Smooth muscle cell (in vitro differentiated cells): ENCODE measurements around the gene KCNJ8. TPM values are rescaled to one million over a fixed set of nuclear protein-coding genes. Genes with fewer than 3 reads are reported as not detected.

Experiments
- DNase-seq: peaks from one replicate; lab custom pipeline; 2025; ENCODE audit not compliant: unreplicated experiment; lab: John Stamatoyannopoulos, UW
- H2AFZ ChIP-seq: fragments of 200-600 bp; sonication (generic); 2 replicates; pipeline ENCODE4 v1.6.0; 2016; ENCODE audit warnings: antibody characterized with exemption, low read depth, mild to moderate bottlenecking
- H3F3A ChIP-seq: fragments of 200-600 bp; sonication (generic); 2 replicates; pipeline ENCODE4 v1.6.0; 2017; ENCODE audit warnings: antibody characterized with exemption, low read depth
- H3K27ac ChIP-seq: fragments of 200-600 bp; sonication (generic); 2 replicates; pipeline ENCODE4 v1.5.1; 2016; ENCODE audit warnings: low read depth, mild to moderate bottlenecking
- H3K27me3 ChIP-seq: fragments of 200-600 bp; sonication (generic); 2 replicates; pipeline ENCODE4 v1.6.1; 2016; ENCODE audit warnings: low read depth, mild to moderate bottlenecking
- H3K36me3 ChIP-seq: fragments of 200-600 bp; sonication (generic); 2 replicates; pipeline ENCODE4 v1.5.1; 2016; ENCODE audit warnings: low read depth
- H3K4me1 ChIP-seq: fragments of 200-600 bp; sonication (generic); 2 replicates; pipeline ENCODE4 v1.5.1; 2016; ENCODE audit warnings: low read depth
- H3K4me2 ChIP-seq: fragments of 200-600 bp; sonication (generic); 2 replicates; pipeline ENCODE4 v1.6.0; 2016; ENCODE audit warnings: mild to moderate bottlenecking
- H3K4me3 ChIP-seq: fragments of 200-600 bp; sonication (generic); 2 replicates; pipeline ENCODE4 v1.5.1; 2016; ENCODE audit warnings: mild to moderate bottlenecking
- H3K79me2 ChIP-seq: fragments of 200-600 bp; sonication (generic); 2 replicates; pipeline ENCODE4 v1.6.0; 2016; ENCODE audit warnings: low read depth, mild to moderate bottlenecking
- H3K9ac ChIP-seq: fragments of 200-600 bp; sonication (generic); 2 replicates; pipeline ENCODE4 v1.6.0; 2016; ENCODE audit warnings: low read depth
- H3K9me3 ChIP-seq: fragments of 200-600 bp; sonication (generic); replicated peaks from 2 replicates; pipeline ENCODE4 v1.5.1; 2016; ENCODE audit warnings: low read depth
- H4K20me1 ChIP-seq: fragments of 200-600 bp; sonication (generic); 2 replicates; pipeline ENCODE4 v1.6.0; 2016; ENCODE audit warnings: low read depth
- WGBS: methylation state at CpG from one replicate; pipeline ENCODE4 v1.1.7; 2016; ENCODE audit warnings: low lambda C conversion rate; 5-methylcytosine and 5-hydroxymethylcytosine counted together
- polyA plus RNA-seq: library from polyadenylated mRNA; unstranded; fragments of >200 nt; fragmentation: Nextera tagmentation; extraction: Ambion mirVana; gene quantifications from 2 replicates; pipeline ENCODE4 v1.2.1, GENCODE V29; 2016
- total RNA-seq: library from RNA; depleted of rRNA; stranded (reverse); fragments of >200 nt; gene quantifications from 2 replicates; pipeline ENCODE4 v1.2.3, GENCODE V29; 2014
- TF ChIP-seq, protein P1 (sequence below): fragments of 200-600 bp; sonication (generic); IDR thresholded peaks from 2 replicates; pipeline ENCODE4 v1.5.1; 2017; ENCODE audit warnings: borderline replicate concordance, mild to moderate bottlenecking, antibody characterized with exemption; ENCODE audit not compliant: insufficient read depth, poor library complexity, severe bottlenecking

Gene KCNJ8
- total and polyA plus RNA-seq, 2 experiments from 2014 or later: not detected

DNA sequence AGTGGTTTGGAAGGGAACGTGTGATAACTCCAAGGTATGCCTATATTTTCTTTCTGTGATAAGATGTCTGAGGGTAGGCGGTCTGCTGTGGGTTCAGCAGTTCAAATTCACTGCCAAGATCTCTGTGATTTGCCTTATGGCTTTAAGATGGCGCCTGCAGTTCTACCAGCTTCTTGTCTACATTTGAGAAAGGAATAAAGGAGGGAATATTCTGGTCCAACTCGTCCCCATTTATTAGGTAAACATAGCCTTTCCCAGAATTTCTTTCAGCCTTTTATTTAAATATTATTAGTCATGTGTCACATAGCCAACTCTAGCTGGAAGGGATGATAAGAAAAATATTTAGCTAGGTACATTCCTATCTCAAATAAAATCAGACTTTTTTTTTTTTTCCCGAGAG is 48.8 kb downstream of the KCNJ8 start:
- H3K36me3 ChIP-seq: no peaks in the 10 kb centered on the region
- H2AFZ ChIP-seq: no peak overlapping the region
- no peaks in the 10 kb centered on the region for H3K79me2 ChIP-seq
- DNase-seq: no peak
- no peaks in the 10 kb centered on the region for H3K4me1 ChIP-seq
- no peaks in the 10 kb centered on the region for H3F3A ChIP-seq
- H3K27me3 ChIP-seq: no peaks in the 10 kb centered on the region
- no peak overlapping the region for H3K4me2 ChIP-seq
- no peaks in the 10 kb centered on the region for H4K20me1 ChIP-seq
- no peaks in the 10 kb centered on the region for H3K9me3 ChIP-seq
- H3K9ac ChIP-seq: no peak overlapping the region
- H3K27ac ChIP-seq: no peak overlapping the region
- TF ChIP-seq, protein P1, sequence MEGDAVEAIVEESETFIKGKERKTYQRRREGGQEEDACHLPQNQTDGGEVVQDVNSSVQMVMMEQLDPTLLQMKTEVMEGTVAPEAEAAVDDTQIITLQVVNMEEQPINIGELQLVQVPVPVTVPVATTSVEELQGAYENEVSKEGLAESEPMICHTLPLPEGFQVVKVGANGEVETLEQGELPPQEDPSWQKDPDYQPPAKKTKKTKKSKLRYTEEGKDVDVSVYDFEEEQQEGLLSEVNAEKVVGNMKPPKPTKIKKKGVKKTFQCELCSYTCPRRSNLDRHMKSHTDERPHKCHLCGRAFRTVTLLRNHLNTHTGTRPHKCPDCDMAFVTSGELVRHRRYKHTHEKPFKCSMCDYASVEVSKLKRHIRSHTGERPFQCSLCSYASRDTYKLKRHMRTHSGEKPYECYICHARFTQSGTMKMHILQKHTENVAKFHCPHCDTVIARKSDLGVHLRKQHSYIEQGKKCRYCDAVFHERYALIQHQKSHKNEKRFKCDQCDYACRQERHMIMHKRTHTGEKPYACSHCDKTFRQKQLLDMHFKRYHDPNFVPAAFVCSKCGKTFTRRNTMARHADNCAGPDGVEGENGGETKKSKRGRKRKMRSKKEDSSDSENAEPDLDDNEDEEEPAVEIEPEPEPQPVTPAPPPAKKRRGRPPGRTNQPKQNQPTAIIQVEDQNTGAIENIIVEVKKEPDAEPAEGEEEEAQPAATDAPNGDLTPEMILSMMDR: no peak
- H3K4me3 ChIP-seq: no peak overlapping the region
- 84% methylated on average over 5 of the region's 5 CpGs for WGBS

DNA sequence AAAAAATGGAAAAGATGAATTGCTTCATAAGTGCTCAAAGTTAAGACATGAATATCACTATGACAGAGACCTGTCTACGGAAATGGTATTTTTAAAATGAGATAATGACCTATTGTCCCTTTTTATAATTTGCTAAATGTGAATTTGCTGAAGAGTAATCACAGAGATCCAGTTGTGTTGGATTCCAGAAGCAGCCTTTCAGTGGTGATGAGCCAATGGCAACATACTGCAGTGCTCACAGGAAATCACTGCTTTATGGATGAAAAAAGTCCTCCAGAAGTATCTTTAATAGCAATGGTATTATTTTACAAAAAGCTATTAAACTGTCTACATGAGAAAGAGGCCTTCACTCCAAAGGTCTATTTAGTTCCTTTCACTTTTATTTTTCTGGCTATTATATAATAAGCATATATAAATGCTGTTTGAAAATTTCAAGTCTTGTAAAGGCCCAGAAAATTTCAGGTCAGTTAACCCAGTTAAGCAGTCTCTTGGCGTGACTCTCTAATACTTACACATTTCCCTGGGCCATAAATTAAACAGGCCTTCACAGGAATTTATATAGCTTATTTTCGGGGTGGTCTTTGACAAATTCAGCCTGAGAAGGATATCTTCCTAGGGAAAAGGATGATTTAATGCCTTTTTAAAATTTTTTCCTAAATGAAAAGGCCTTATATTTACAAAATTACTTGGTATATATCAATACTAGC is 55.4 kb downstream of the KCNJ8 start:
- no peak overlapping the region for H3K27ac ChIP-seq
- TF ChIP-seq, protein P1: no peak
- H3F3A ChIP-seq: no peaks in the 10 kb centered on the region
- no peak overlapping the region for H3K4me3 ChIP-seq
- no peak for DNase-seq
- H3K27me3 ChIP-seq: no peaks in the 10 kb centered on the region
- no peaks in the 10 kb centered on the region for H3K4me1 ChIP-seq
- no peak overlapping the region for H3K9ac ChIP-seq
- H3K36me3 ChIP-seq: no peaks in the 10 kb centered on the region
- no peaks in the 10 kb centered on the region for H3K79me2 ChIP-seq
- 80% methylated on average over 3 of the region's 3 CpGs for WGBS
- H3K4me2 ChIP-seq: no peak overlapping the region
- H2AFZ ChIP-seq: no peak overlapping the region
- no peaks in the 10 kb centered on the region for H4K20me1 ChIP-seq
- H3K9me3 ChIP-seq: no peaks in the 10 kb centered on the region

DNA sequence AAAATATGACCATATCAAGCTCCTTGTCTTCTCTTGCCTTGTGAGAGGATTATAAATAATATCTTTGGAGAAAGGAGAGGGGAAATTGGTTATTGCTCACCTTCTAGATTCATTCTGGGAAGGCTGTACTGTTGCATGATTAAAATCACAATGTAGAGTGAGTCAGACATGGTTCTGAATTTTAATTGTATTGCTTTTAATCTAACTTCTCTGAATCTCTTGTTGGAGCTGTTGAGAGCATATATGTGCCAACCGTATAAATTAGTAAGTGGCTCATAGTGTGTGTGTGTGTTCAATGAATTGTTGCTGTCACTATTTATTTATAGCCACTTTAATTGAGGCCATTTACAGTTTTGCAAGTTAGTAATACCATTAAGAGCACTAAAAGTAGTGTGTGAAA is 56.1 kb downstream of the KCNJ8 start:
- H3K9me3 ChIP-seq: no peaks in the 10 kb centered on the region

More for the DNA sequence above, 56.1 kb downstream of the KCNJ8 start:
- Histone ChIP-seq H3K4me3 (no peak overlapping the region), H3K27ac (no peak overlapping the region), H3K36me3 (no peaks in the 10 kb centered on the region), H3K27me3 (no peaks in the 10 kb centered on the region), H4K20me1 (no peaks in the 10 kb centered on the region), H3K9ac (no peak overlapping the region), H2AFZ (no peak overlapping the region), H3F3A (no peaks in the 10 kb centered on the region), H3K4me2 (no peak overlapping the region), H3K79me2 (no peaks in the 10 kb centered on the region), H3K4me1 (no peaks in the 10 kb centered on the region)
- TF ChIP-seq, protein P1: no peak
- DNase-seq: no peak
- 91% methylated on average over 1 of the region's 1 CpG for WGBS
